Esophagus squamous epithelium (tissue), 5 donors: ENCODE results near the gene SMYD3. TPM values are rescaled to one million over a fixed set of nuclear protein-coding genes. Genes with fewer than 3 reads are reported as not detected.

Experiments used
- DNase-seq: peaks from one replicate; lab custom pipeline; 2025; lab: John Stamatoyannopoulos, UW
- H3K27ac ChIP-seq, 4 donors: fragments of 200-600 bp; sonication (generic); one replicate each; pipeline ENCODE4 v1.5.1; 2016 to 2019; ENCODE audit warnings: mild to moderate bottlenecking in 1 of 4
- H3K27me3 ChIP-seq, 4 donors: fragments of 200-600 bp; sonication (generic); 1 replicate in 3 of 4; 2 replicates in 1 of 4; pipeline versions ENCODE4 v1.5.1 to v1.6.0; 2017 to 2021; ENCODE audit warnings: antibody characterized with exemption in 1 of 4
- H3K36me3 ChIP-seq, 3 donors: fragments of 200-600 bp; sonication (generic); one replicate each; pipeline ENCODE4 v1.5.1; 2016 to 2019
- H3K4me1 ChIP-seq, 3 donors: fragments of 200-600 bp; sonication (generic); one replicate each; pipeline ENCODE4 v1.5.1; 2017 to 2019
- H3K4me3 ChIP-seq, 4 donors: fragments of 200-600 bp; sonication (generic); 1 replicate in 3 of 4; 2 replicates in 1 of 4; pipeline ENCODE4 v1.5.1; 2016 to 2019; ENCODE audit warnings: mild to moderate bottlenecking in 2 of 4, moderate library complexity in 1 of 4
- H3K9me3 ChIP-seq, 3 donors: fragments of 200-600 bp; sonication (generic); one replicate each; pipeline ENCODE4 v1.5.1; 2016 to 2019
- CTCF ChIP-seq, 6 experiments: fragments of 450-650 bp in 4 of 6; fragments of 200-600 bp in 2 of 6; sonication (generic) in 2 of 6; IDR thresholded peaks; one replicate each; pipeline ENCODE4 v1.5.1; 2016 to 2019; ENCODE audit warnings: antibody characterized with exemption in 6 of 6, mild to moderate bottlenecking in 4 of 6, moderate library complexity in 4 of 6
- POLR2A ChIP-seq, 4 donors: fragments of 450-650 bp; IDR thresholded peaks; one replicate each; pipeline ENCODE4 v1.6.1; 2017; ENCODE audit warnings: antibody characterized with exemption in 4 of 4, mild to moderate bottlenecking in 4 of 4, moderate library complexity in 3 of 4
- WGBS, 2 donors: methylation state at CpG; one replicate each; pipeline ENCODE4 v1.1.5; 2018; 5-methylcytosine and 5-hydroxymethylcytosine counted together
- intact Hi-C: fragments of 100-400 bp; cut with DNase I; formaldehyde crosslinking; loops from one replicate; pipeline ENCODE4 v1.15.0; 2022
- total RNA-seq, 4 donors: library from RNA; depleted of rRNA; stranded (reverse); fragments of >200 nt; gene quantifications; one replicate each; pipeline ENCODE4 v1.1.0, GENCODE V29; 2016
- donor health status: DM: yes; HTN: yes; CAD: no.

SMYD3 gene
- total RNA-seq, 4 donors from 2014 or later, result 8.4 to 15.8 (median 11.5) TPM

DNA sequence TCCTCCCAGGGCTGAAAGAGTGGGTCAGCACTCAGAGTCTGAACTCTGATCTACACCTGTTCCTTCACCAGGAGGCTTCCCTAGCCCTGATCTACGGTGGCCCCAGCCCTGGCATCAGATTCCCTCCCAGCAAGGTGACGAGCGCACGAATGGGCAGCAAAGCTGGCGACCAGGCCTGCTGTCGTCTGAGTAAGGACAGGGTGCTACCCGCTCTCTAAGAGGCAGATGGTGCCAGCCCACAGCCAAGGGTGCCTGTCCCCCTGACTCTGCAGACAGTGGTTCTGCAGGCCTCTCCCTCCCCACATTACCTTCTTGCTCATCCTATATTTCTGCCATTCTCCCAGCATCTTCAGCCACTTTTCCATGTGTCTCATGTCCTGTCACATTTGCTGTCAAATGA lies 10.3 kb upstream of the SMYD3 start:
- Histone ChIP-seq H3K27ac (no peak overlapping the region), H3K36me3 (no peaks in the 10 kb centered on the region), H3K27me3 (no peaks in the 10 kb centered on the region), H3K4me3 (no peak overlapping the region), H3K4me1 (no peaks in the 10 kb centered on the region), H3K9me3 (peaks cover 5 to 61% (median 34%) of the 10 kb centered on the region in 3 donors)
- WGBS, 2 donors, result 68% methylated on average over 7 of the region's 7 CpGs; no CpG with 5 or more reads in 1 of the 2 donors
- no peak for TF ChIP-seq CTCF (IDR thresholded peaks at IDR 0.05)
- TF ChIP-seq POLR2A (IDR thresholded peaks at IDR 0.05), result no peak
- intact Hi-C loops, result no loop called here
- DNase-seq, result no peak

- no peaks in the 10 kb centered on the region for H3K4me1 ChIP-seq
- no peak for DNase-seq
- no peaks in the 10 kb centered on the region for H3K27me3 ChIP-seq
- intact Hi-C loops, result no loop called here
- H3K9me3 ChIP-seq, result peaks cover 5 to 61% (median 34%) of the 10 kb centered on the region in 3 donors
- 87 to 98% methylated on average over 3 to 9 of the region's 10 CpGs for WGBS, 2 donors
- TF ChIP-seq CTCF (IDR thresholded peaks at IDR 0.05) (no peak), POLR2A (IDR thresholded peaks at IDR 0.05) (no peak)
- no peak overlapping the region for H3K4me3 ChIP-seq
- H3K27ac ChIP-seq, result no peak overlapping the region
- H3K36me3 ChIP-seq, result no peaks in the 10 kb centered on the region
Observed at GRCh38 chr1:246516126-246516525, 9.0 kb upstream of the SMYD3 start.

- TF ChIP-seq CTCF (IDR thresholded peaks at IDR 0.05) (no peak), POLR2A (IDR thresholded peaks at IDR 0.05) (no peak)
- no peak overlapping the region for H3K27ac ChIP-seq
- H3K4me3 ChIP-seq, result no peak overlapping the region
- 49 to 74% methylated on average over 3 of the region's 3 CpGs for WGBS, 2 donors
- H3K36me3 ChIP-seq, result no peaks in the 10 kb centered on the region
- intact Hi-C loops, result no loop called here
- no peaks in the 10 kb centered on the region for H3K27me3 ChIP-seq
- no peak for DNase-seq
- H3K9me3 ChIP-seq, result peaks cover 5 to 61% (median 34%) of the 10 kb centered on the region in 3 donors
- H3K4me1 ChIP-seq, result no peaks in the 10 kb centered on the region
Observed at GRCh38 chr1:246515390-246516005, 8.4 kb upstream of the SMYD3 start.

- Histone ChIP-seq H3K9me3 (peaks cover 5 to 61% (median 34%) of the 10 kb centered on the region in 3 donors), H3K4me1 (no peaks in the 10 kb centered on the region), H3K27me3 (no peaks in the 10 kb centered on the region), H3K27ac (no peak overlapping the region), H3K36me3 (no peaks in the 10 kb centered on the region), H3K4me3 (peak overlapping the region in 1 of 4 donors; percentile 4)
- intact Hi-C loops, result no loop called here
- DNase-seq, result no peak
- no peak for TF ChIP-seq POLR2A (IDR thresholded peaks at IDR 0.05)
- TF ChIP-seq CTCF (IDR thresholded peaks at IDR 0.05), result no peak
- 93 to 100% methylated on average over 1 to 2 of the region's 7 CpGs for WGBS, 2 donors
Observed at GRCh38 chr1:246513619-246514343, 6.7 kb upstream of the SMYD3 start.

- no peak for DNase-seq
- H3K27me3 ChIP-seq, result no peaks in the 10 kb centered on the region
- no peaks in the 10 kb centered on the region for H3K4me1 ChIP-seq
- WGBS, 2 donors, result no CpG with 5 or more reads among the region's 5 CpGs
- no peak overlapping the region for H3K27ac ChIP-seq
- no peak overlapping the region for H3K4me3 ChIP-seq
- H3K9me3 ChIP-seq, result peaks cover 5 to 55% (median 34%) of the 10 kb centered on the region in 3 donors
- no peaks in the 10 kb centered on the region for H3K36me3 ChIP-seq
- intact Hi-C loops, result no loop called here
- no peak for TF ChIP-seq POLR2A (IDR thresholded peaks at IDR 0.05)
- TF ChIP-seq CTCF (IDR thresholded peaks at IDR 0.05), result no peak
Observed at GRCh38 chr1:246513041-246513440, 6.0 kb upstream of the SMYD3 start.
